Measurements from ENCODE around the gene GPR17.

Gene GPR17

GRCh38 chr2:127630096-127630863 is 15.7 kb upstream of the GPR17 start:
- DNase-seq, result no peak

GRCh38 chr2:127630864-127631540 is 15.0 kb upstream of the GPR17 start:
- no peak for DNase-seq

GRCh38 chr2:127631541-127631996 is 14.4 kb upstream of the GPR17 start:
- no peak for DNase-seq

GRCh38 chr2:127631997-127632581 is 13.9 kb upstream of the GPR17 start:
- DNase-seq, result no peak

GRCh38 chr2:127632592-127633489 is 13.1 kb upstream of the GPR17 start:
- DNase-seq, result no peak

- no peak for DNase-seq
These were observed 12.3 kb upstream of the GPR17 start for GRCh38 chr2:127633556-127634065.

GRCh38 chr2:127634066-127634617 is 11.8 kb upstream of the GPR17 start:
- no peak for DNase-seq

GRCh38 chr2:127634626-127635379 is 11.2 kb upstream of the GPR17 start:
- no peak for DNase-seq

- no peak for DNase-seq
These were observed 10.3 kb upstream of the GPR17 start for GRCh38 chr2:127635380-127636237.

GRCh38 chr2:127636248-127637235 is 9.4 kb upstream of the GPR17 start:
- DNase-seq, result no peak

- no peak for DNase-seq
These were observed 8.7 kb upstream of the GPR17 start for GRCh38 chr2:127637236-127637630.

GRCh38 chr2:127637725-127638252 is 8.2 kb upstream of the GPR17 start:
- peak; percentile 93 for DNase-seq

GRCh38 chr2:127638361-127639110 is 7.4 kb upstream of the GPR17 start:
- no peak for DNase-seq

GRCh38 chr2:127639111-127639474 is 6.9 kb upstream of the GPR17 start:
- no peak for DNase-seq

GRCh38 chr2:127640082-127641072 is 5.6 kb upstream of the GPR17 start:
- no peak for DNase-seq

- DNase-seq, result no peak
These were observed 4.8 kb upstream of the GPR17 start for GRCh38 chr2:127641133-127641532.

Measured in fibroblast of skin of back (primary cell).